Subcutaneous adipose tissue (tissue), 4 donors: Measurements from ENCODE around the gene PTGDS. TPM values are rescaled to one million over a fixed set of nuclear protein-coding genes. Genes with fewer than 3 reads are reported as not detected.

Experiments used
- CTCF ChIP-seq: fragments of 450-650 bp; IDR thresholded peaks from one replicate; pipeline ENCODE4 v1.5.1; 2016; ENCODE audit warnings: low read depth, mild to moderate bottlenecking, control low read depth, antibody characterized with exemption, moderate library complexity
- total RNA-seq, 4 donors: library from RNA; depleted of rRNA; stranded (reverse); fragments of >200 nt; gene quantifications; one replicate each; pipeline ENCODE4 v1.1.0, GENCODE V29; 2016

The PTGDS gene
- total RNA-seq, 4 donors from 2014 or later, result 15.5 to 57.3 (median 26.8) TPM

- no peak for TF ChIP-seq CTCF
These were observed 15.8 kb upstream of the PTGDS start for GRCh38 chr9:136961279-136962065.

- no peak for TF ChIP-seq CTCF
These were observed 15.1 kb upstream of the PTGDS start for GRCh38 chr9:136962163-136962562.

- TF ChIP-seq CTCF, result no peak
These were observed 14.5 kb upstream of the PTGDS start for GRCh38 chr9:136962701-136963248.

- no peak for TF ChIP-seq CTCF
These were observed 14.0 kb upstream of the PTGDS start for GRCh38 chr9:136963341-136963740.

- no peak for TF ChIP-seq CTCF
These were observed 13.6 kb upstream of the PTGDS start for GRCh38 chr9:136963751-136964150.

GRCh38 chr9:136964171-136964689 lies 13.1 kb upstream of the PTGDS start:
- no peak for TF ChIP-seq CTCF

GRCh38 chr9:136964833-136965422 lies 12.4 kb upstream of the PTGDS start:
- TF ChIP-seq CTCF, result no peak
